GM18511 (cell line): ENCODE measurements around the gene ESYT3.
A peak's percentile ranks its signal among the peaks of the same experiment; 100 is the strongest.
"Not testable (repeated sequence)": the region's sequence is repeated elsewhere in the genome, so short reads cannot be mapped to it uniquely, and the experiment has no call there.

Experiments used
- ATAC-seq: cut with Tn5 transposase; IDR thresholded peaks from one replicate; pipeline ENCODE4 v1.9.1; 2021; ENCODE audit warnings: mild to moderate bottlenecking, moderate library complexity; ENCODE audit not compliant: unreplicated experiment

The ESYT3 gene

DNA sequence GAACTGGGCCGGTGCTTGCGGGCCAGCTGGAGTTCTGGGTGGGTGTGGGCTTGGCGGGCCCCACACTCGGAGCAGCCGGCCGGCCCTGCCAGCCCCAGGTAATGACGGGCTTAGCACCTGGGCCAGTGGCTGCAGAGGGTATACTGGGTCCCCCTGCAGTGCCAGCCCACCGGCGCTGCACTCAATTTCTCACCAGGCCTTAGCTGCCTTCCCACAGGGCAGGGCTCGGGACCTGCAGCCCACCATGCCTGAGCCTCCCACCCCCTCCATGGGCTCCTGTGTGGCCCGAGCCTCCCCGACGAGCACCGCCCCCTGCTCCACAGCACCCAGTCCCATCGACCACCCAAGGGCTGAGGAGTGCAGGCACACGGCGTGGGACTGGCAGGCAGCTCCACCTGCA lies 50.3 kb downstream of the ESYT3 start:
- not testable (repeated sequence) for ATAC-seq

DNA sequence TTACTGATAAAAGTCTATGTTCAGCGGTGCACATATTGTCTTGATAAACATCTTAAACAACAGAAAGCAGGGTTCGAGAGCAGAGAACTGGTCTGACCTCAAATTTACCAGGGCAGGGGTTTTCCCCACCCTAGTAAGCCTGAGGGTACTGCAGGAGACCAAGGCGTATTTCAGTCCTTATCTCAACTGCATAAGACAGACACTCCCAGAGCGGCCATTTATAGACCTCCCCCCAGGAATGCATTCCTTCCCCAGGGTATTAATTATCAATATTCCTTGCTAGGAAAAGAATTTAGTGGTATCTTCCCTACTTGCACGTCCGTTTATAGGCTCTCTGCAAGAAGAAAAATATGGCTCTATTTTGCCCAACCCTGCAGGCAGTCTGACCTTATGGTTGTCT lies 52.2 kb downstream of the ESYT3 start:
- not testable (repeated sequence) for ATAC-seq

DNA sequence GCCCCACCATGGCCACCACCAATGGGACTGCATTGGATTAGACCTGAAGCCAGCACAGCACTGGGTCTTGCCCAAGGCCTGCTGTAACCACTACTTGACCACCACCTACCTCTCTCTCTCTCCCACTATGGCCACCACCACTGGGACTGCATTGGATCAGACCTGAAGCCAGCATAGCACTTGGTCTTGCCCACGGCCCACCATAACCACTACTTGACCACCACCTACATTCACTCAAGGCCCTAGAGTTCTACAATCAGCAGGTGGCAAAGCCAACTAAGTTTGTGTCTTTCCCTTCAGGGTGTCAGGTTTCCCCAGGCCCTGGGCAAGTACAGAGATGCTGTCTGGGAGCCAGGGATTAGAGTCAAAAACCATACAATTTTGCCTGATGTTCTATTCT lies 57.6 kb downstream of the ESYT3 start:
- no peak for ATAC-seq

DNA sequence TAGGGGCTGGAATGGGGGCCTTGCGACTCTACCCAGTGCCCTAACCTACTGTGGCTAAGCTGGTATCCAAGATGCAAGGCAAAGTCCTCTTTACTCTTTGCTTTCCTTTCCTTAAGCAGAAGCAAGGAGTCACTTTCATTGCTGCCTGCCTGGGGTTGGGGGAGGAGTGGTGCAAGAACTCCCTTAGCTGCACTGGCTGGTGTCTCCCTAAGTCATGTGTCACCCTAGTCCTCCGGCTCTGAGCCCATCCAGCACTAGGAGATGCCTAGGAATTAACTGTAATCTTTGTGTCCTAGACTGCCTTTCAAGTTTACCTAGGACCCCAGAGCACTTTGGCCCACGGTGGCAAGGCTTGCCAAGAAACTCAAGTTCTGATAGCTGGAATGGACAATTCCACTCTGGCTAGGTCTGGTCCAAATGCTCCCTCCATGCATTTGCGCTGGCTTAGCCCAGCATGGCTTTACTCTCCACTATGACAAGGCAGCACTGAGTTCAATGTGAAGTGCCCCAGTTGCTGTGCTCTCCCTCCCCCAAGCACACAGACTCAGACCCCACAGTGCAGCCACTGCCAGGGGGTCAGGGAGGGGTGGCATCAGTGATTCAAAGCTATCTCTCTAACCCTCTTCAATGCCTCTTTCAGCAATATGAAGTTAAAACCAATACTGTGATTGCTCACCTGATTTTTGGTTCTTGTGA lies 58.7 kb downstream of the ESYT3 start:
- no peak for ATAC-seq

DNA sequence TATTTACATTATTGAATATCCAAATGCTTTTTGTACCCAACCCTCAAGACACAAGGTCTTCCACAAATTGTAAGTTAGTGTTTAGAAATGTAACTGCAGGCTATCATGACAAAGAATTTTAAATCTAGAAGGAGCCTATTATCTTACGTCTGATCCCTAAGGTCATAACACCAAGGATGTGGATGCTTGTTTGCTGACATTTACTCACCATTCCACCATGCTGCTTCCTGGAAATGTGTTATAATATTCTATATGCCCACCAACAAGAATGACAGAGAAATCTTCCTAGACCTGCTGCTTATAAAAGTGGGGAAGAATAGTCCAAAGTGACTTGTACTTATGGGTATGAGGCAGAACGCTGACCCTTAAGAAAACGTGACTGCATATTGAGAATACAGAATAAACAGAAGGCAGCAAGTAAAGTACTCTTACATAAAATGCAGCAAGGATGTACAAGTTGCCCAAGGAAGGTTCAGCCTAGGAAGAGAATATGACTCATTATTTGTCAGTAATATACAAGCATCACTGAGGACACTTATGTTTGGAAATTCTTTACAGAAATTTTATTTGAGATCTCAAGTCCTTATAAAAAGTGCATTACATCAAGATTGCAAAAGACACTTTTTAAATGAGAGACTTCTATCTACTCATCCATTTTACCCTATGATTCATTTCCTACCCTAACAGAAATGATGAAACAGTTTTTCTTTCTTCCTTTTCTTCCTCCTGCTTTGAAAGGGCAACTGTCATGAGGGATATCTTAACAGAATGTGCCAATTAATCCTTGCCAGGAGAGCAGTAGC lies 59.6 kb downstream of the ESYT3 start:
- ATAC-seq: no peak

DNA sequence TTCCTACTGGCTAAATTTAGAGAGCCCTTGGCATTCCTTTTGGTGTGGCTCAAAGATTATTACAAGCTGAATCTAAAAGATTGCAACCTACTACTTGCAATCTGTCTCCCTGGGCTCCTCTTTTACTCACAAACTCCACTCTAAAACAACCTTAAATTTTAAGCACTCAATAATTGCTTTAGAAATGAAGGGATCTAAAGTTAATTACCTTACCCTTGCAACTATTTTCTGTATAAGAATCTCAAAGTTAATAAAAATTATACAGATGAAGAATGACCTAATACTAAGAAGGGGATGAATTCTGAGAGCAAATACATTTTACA lies 60.2 kb downstream of the ESYT3 start:
- no peak for ATAC-seq

DNA sequence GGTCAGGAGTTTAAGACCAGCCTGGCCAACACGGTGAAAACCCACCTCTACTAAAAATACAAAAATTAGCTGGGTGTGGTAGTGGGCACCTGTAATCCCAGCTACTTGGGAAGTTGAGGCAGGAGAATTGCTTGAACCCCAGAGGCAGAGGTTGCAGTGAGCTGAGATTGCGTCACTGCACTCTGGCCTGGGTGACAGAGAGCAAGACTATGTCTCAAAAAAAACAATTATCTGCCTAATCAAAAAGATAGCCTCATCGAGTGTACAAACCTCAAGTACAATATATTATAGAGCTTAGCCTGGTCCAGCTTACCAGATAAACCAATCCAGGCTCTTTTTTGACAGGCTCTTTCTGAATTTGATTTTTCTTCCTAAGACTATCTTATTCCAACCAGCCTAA lies 61.2 kb downstream of the ESYT3 start:
- not testable (repeated sequence) for ATAC-seq

DNA sequence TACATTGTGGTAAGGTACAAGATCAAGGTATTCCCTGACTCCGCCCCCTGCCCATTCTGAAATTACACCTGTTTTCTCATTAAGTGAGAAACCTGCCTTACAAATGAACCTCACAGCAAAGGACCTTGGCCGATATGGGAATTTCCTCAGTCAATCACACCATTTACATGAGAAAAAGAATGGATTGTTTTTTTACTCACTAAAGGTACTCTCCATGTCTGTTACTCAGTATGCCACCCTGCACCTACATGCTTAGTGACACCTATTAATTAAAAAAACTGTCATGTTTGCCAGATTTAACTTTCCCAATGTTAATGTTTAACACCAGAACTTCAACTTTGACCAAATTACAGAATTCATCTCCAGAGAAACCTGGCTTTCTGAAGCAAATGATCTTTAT lies 62.0 kb downstream of the ESYT3 start:
- no peak for ATAC-seq

DNA sequence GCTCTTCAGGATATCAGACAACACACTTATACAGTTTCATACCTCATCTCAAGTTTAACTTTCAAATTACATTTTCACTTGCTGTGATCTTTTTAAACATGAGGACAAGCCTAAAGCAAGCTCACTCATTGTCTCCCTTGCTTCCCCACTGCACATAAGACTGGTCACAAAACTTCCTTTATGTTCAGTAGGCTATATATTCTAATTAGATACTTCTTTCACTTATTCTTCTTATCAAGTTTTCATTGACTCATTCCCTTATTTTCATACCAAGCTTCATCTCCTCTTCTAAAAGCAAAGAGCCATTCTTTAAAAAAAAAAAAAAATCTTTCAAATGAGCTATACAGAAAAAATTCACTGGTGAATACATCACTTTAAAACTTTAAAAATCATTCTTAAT lies 62.6 kb downstream of the ESYT3 start:
- ATAC-seq: no peak

DNA sequence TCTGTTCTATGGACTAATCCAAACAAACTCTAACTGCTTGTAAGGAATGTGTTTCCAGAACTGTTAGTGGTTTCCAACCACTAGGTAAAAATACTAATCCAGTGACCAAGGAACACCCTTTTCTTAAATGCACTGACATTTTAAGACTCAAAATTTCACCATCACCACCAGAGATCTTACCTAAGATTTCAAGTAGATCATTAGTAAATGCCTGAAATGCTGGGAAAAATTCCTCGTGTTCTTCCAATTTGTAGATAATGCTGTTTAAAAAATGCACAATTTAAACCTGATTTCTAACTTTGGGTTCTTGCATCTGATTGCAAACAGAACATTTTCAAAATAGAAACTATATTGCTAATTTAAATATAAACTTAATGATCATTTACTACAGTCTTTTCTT lies 63.4 kb downstream of the ESYT3 start:
- ATAC-seq: no peak

DNA sequence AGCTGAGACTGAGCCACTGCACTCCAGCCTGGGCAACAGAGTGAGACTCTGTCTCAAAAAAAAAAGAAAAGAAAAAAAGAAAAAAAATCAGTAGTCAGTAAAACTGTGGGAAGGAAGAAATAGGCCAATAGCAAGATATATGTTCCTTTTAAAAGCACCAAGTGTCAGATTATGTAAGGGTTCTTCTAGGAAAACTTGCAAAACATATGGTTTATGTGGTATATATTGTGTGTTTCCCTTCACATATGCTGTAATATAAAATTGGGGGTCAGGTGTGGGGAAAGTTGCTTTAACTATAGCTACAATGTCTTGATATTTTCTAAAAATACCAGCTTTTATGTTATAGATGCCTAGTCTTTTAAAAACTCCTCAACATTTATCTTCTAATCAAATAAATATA lies 64.6 kb downstream of the ESYT3 start:
- no peak for ATAC-seq

DNA sequence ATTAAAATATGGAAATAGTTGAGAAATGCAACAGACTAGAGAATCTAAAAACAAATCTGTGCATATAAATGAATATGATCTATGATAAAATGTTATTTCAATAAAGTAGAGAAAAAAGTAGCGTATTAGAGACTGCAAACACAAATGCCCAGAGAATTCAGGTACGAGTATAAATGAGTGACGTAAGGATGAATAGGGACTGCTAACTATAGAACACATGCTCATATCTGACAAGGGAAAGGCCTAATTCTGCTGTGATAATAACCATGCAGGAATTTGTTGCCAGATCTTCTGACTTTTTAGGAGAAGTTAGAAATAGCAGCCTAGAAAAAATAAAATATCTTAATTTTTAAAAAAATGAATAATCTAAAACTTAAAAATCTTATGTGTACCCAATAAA lies 73.1 kb downstream of the ESYT3 start:
- no peak for ATAC-seq

DNA sequence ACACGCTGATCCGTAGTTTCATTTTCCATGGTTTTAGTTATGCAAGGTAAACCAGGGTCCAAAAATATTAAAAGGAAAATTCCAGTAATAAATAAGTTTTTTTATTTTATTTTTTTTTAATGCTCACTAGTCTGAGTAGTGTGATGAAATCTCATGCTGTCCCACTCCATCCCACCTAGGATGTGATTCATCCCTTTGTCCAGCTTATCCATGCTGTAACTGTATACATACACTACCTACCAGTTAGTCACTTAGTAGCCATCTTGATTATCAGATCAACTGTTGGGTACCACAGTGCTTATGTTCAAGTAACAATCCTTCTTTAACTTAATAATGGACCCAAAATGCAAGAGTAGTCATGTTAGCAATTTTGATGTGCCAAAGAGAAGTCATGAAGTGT lies 75.2 kb downstream of the ESYT3 start:
- no peak for ATAC-seq

DNA sequence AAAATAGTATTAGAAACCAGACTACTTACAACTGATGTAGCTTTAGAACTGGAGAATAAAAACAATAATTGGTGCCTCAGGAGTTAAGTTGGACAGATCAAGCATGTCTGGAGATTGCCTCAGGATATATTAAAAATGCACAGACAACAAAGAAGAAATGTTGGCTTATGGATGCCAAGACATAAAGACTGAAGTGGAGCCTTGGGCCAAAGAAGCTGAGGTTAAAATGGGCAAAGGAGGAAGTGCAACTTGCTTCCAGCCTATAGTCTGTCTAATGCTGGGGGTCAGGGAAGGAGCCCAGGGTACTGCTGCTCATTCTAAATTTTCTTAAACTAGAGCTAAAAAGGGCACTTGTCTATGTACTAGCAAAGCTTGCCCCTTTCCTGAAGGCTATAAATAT lies 77.5 kb downstream of the ESYT3 start:
- ATAC-seq: no peak

DNA sequence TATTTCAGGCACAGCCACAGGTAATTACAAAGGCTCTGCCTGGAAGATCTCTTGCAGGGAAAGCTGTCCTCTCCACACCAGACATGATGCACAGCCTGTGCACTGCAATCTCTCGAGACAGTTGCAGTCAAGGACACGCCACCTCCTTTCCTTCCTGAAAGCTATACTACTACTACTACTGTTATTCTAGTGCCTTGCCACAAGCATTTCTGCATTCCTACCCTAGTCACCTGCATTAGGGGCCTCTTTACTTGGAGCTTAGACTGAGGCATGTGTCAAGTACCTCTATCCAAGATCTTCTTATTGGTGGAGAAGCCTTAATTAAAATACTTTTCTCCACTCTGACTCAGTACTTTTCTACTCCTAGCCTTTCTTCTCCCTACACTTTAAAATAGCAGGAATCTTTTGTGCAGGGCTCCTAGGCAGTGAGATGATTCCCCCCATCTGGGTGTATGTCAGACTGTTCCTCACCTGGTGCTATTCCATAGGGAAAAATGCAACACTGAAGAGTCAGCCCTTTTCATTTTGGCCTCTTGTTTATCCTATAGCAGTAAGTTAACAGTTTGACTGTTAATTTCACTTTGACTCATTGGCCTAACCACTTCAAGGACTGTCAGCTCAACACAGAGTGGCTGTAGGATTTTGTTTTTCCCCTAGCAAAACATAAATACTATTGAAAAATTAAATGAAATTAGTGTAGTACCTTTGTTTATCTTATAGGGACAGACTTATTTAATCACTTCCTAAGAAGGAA lies 78.9 kb downstream of the ESYT3 start:
- peak; percentile 86 for ATAC-seq

DNA sequence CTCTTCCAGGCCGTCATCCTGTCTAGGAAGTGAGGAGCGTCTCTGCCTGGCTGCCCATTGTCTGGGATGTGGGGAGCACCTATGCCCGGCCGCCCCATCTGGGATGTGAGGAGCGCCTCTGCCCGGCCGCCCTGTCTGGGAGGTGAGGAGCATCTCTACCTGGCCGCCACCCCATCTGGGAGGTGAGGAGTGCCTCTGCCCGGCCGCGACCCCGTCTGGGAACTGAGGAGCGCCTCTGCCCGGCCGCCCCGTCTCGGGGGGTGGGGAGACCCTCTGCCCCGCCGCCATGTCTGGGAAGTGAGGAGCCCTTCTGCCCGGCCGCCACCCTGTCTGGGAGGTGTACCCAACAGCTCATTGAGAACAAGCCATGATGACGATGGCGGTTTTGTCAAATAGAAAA lies 87.0 kb downstream of the ESYT3 start:
- not testable (repeated sequence) for ATAC-seq
